PC-3 (cell line): ENCODE data around the gene FLNC. TPM values are rescaled to one million over a fixed set of nuclear protein-coding genes. Genes with fewer than 3 reads are reported as not detected.

ENCODE experiments used
- ATAC-seq: fragments of 200-7000 bp; cut with Tn5 transposase; 2 replicates; pipeline ENCODE4 v1.9.1; 2020; ENCODE audit warnings: mild to moderate bottlenecking, moderate library complexity
- BruUV-seq: library from RNA; stranded (reverse); fragments of 400-500 nt; replicated peaks from 2 replicates; lab custom pipeline; 2021; lab: Mats Ljungman, UMichigan
- CTCF ChIA-PET: fragments of 300-600 bp; sonication (Branson Sonifier 250); formaldehyde crosslinking; loops from one replicate; lab custom pipeline; 2022; ENCODE audit warnings: antibody characterized with exemption; lab: Charles Lee
- POLR2A ChIA-PET: fragments of 300-600 bp; sonication (Branson Sonifier 250); formaldehyde crosslinking; loops from one replicate; lab custom pipeline; 2022; ENCODE audit warnings: antibody characterized with exemption; ENCODE audit not compliant: unreplicated experiment; lab: Charles Lee
- DNase-seq: peaks from one replicate; pipeline ENCODE4 v3.0.0-alpha.2; 2015
- H2AFZ ChIP-seq: fragments of 300-600 bp; sonication (generic); 2 replicates; pipeline ENCODE4 v1.6.0; 2016; ENCODE audit warnings: antibody characterized with exemption, low read length
- H3F3A ChIP-seq: fragments of 300-600 bp; sonication (generic); one replicate; pipeline ENCODE4 v1.6.0; 2017; ENCODE audit warnings: antibody characterized with exemption, low read length, control low read depth, mild to moderate bottlenecking; ENCODE audit not compliant: unreplicated experiment
- H3K27ac ChIP-seq: fragments of 300-600 bp; sonication (generic); 2 replicates; pipeline ENCODE4 v1.5.1; 2016; ENCODE audit warnings: mild to moderate bottlenecking, low read length
- H3K27me3 ChIP-seq: fragments of 300-600 bp; sonication (generic); 2 replicates; pipeline ENCODE4 v1.6.1; 2016; ENCODE audit warnings: low read length, mixed read lengths
- H3K36me3 ChIP-seq: fragments of 300-600 bp; sonication (generic); 2 replicates; pipeline ENCODE4 v1.6.1; 2016; ENCODE audit warnings: low read depth, mixed run types, low read length, mixed read lengths
- H3K4me1 ChIP-seq: fragments of 300-600 bp; sonication (generic); 2 replicates; pipeline ENCODE4 v1.5.1; 2016; ENCODE audit warnings: low read length; ENCODE audit not compliant: insufficient read depth
- H3K4me2 ChIP-seq: fragments of 300-600 bp; sonication (generic); 2 replicates; pipeline ENCODE4 v1.6.0; 2016; ENCODE audit warnings: low read length
- H3K4me3 ChIP-seq: fragments of 300-600 bp; sonication (generic); 2 replicates; pipeline ENCODE4 v1.5.1; 2016; ENCODE audit warnings: mild to moderate bottlenecking, low read length, mixed read lengths
- H3K79me2 ChIP-seq: fragments of 300-600 bp; sonication (generic); 2 replicates; pipeline ENCODE4 v1.6.1; 2017; ENCODE audit warnings: low read length, mixed read lengths
- H3K9ac ChIP-seq: fragments of 300-600 bp; sonication (generic); 2 replicates; pipeline ENCODE4 v1.6.0; 2016; ENCODE audit warnings: mild to moderate bottlenecking, low read length
- H3K9me2 ChIP-seq: fragments of 300-600 bp; sonication (generic); replicated peaks from 2 replicates; pipeline ENCODE4 v1.6.1; 2016; ENCODE audit warnings: mixed run types, low read length, mixed read lengths
- H3K9me3 ChIP-seq: fragments of 300-600 bp; sonication (generic); 2 replicates; pipeline ENCODE4 v1.6.1; 2016; ENCODE audit warnings: low read length, mixed read lengths
- H4K20me1 ChIP-seq: fragments of 300-600 bp; sonication (generic); 2 replicates; pipeline ENCODE4 v1.6.1; 2016; ENCODE audit warnings: low read length, mixed read lengths
- CTCF ChIP-seq: fragments of 300-600 bp; sonication (generic); conservative IDR thresholded peaks from 2 replicates; pipeline ENCODE4 v1.5.1; 2017; ENCODE audit warnings: antibody characterized with exemption, low read depth, mild to moderate bottlenecking, low read length
- EZH2 ChIP-seq: fragments of 300-600 bp; sonication (generic); IDR thresholded peaks from one replicate; pipeline ENCODE4 v1.6.1; 2017; ENCODE audit warnings: antibody characterized with exemption, mild to moderate bottlenecking, low read length; ENCODE audit not compliant: unreplicated experiment
- EZH2phosphoT487 ChIP-seq: fragments of 300-600 bp; sonication (generic); IDR thresholded peaks from 2 replicates; pipeline ENCODE4 v1.6.1; 2018; ENCODE audit warnings: mild to moderate bottlenecking, antibody characterized with exemption, low read length, borderline replicate concordance
- intact Hi-C: fragments of 100-400 bp; cut with micrococcal nuclease; formaldehyde crosslinking; loops from 2 replicates; pipeline ENCODE4 v1.9.0; 2023
- total RNA-seq: library from RNA; depleted of rRNA; stranded (reverse); fragments of >200 nt; gene quantifications from 2 replicates; pipeline ENCODE4 v1.2.3, GENCODE V29; 2014

FLNC gene
- total RNA-seq, 1 experiment from 2014 or later: 88.7 TPM

- H3K79me2 ChIP-seq: no peaks in the 10 kb centered on the region
These were observed 51.4 kb downstream of the FLNC start for GRCh38 chr7:128881458-128882125.

GRCh38 chr7:128882134-128882533 lies 51.9 kb downstream of the FLNC start:
- H3K9me3 ChIP-seq: no peaks in the 10 kb centered on the region
- DNase-seq (no peak), ATAC-seq (no peak)
- no peaks in the 10 kb centered on the region for H3K36me3 ChIP-seq
- CTCF ChIA-PET: no interaction called here
- intact Hi-C loops: loop anchor here (5.0 kb wide), 3 partner anchors 90 to 405 kb away; partner anchors contain the start of genes CCDC136 and METTL2B
- POLR2A ChIA-PET: no interaction called here
- no peak overlapping the region for H3K9ac ChIP-seq
- no peak overlapping the region for H3K27ac ChIP-seq
- TF ChIP-seq EZH2phosphoT487: no peak
- no peak for TF ChIP-seq EZH2
- TF ChIP-seq CTCF: no peak
- H3K4me1 ChIP-seq: peaks cover 8% of the 10 kb centered on the region; the same call in 1 of the 2 replicates
- no peaks in the 10 kb centered on the region for H3K9me2 ChIP-seq
- no peak overlapping the region for H3K4me3 ChIP-seq
- H3K27me3 ChIP-seq: no peaks in the 10 kb centered on the region
- no peaks in the 10 kb centered on the region for H3K79me2 ChIP-seq
- no TSS peak for BruUV-seq
- H4K20me1 ChIP-seq: no peaks in the 10 kb centered on the region
- no peak overlapping the region for H2AFZ ChIP-seq
- H3K4me2 ChIP-seq: no peak overlapping the region
- no peaks in the 10 kb centered on the region for H3F3A ChIP-seq

More at GRCh38 chr7:128881458-128882125, 51.4 kb downstream of the FLNC start:
- Histone ChIP-seq H3K27me3 (no peaks in the 10 kb centered on the region), H3K9me3 (no peaks in the 10 kb centered on the region), H3K27ac (no peak overlapping the region), H3K4me1 (peaks cover 8% of the 10 kb centered on the region; the same call in 1 of the 2 replicates), H3K9me2 (no peaks in the 10 kb centered on the region), H3K9ac (no peak overlapping the region), H3K36me3 (no peaks in the 10 kb centered on the region), H4K20me1 (no peaks in the 10 kb centered on the region), H3K4me3 (no peak overlapping the region), H2AFZ (no peak overlapping the region), H3F3A (no peaks in the 10 kb centered on the region), H3K4me2 (no peak overlapping the region)
- DNase-seq (no peak), ATAC-seq (no peak)
- intact Hi-C loops: loop anchor here (5.0 kb wide), 3 partner anchors 89 to 404 kb away; partner anchors contain the start of genes CCDC136 and METTL2B
- TF ChIP-seq EZH2phosphoT487: no peak
- no peak for TF ChIP-seq CTCF
- no peak for TF ChIP-seq EZH2
- ChIA-PET CTCF (no interaction called here), POLR2A (no interaction called here)
- BruUV-seq: no TSS peak
